ENCODE data around the gene GTF2A1L. TPM values are rescaled to one million over a fixed set of nuclear protein-coding genes. Genes with fewer than 3 reads are reported as not detected.
"Not testable (repeated sequence)": the region's sequence is repeated elsewhere in the genome, so short reads cannot be mapped to it uniquely, and the experiment has no call there.

The GTF2A1L gene
- total RNA-seq, 1 donor from 2014 or later: not detected

DNA sequence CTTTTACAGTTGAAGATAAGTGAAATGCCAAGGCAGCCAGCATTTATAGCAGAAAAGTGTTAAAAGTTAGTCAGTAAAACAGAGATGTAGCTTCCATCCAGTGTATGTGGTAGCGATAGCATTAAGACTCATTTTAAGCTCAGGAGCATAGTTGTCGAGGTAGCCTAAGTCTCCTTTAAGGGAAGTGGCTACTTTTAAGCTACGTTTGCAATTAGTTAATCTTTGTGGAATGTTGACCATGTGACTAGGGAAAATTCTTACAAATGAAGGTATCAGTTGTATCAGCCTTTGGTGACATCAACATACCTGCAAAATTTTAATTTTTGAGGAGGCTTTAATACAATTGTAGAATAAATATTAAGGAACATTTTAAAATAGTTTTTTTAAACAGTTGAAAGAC, 76.0 kb downstream of the GTF2A1L start:
- Mint-ChIP-seq H3K4me1 (ENCODE audit: unreplicated experiment) (peaks cover 5% of the 10 kb centered on the region), H3K9me3 (ENCODE audit: unreplicated experiment) (no peaks in the 10 kb centered on the region), H3K36me3 (ENCODE audit: low read depth, unreplicated experiment) (no peaks in the 10 kb centered on the region), H3K27ac (ENCODE audit: unreplicated experiment) (no peak overlapping the region), H3K27me3 (ENCODE audit: unreplicated experiment) (peaks cover 3% of the 10 kb centered on the region), H3K4me3 (ENCODE audit: unreplicated experiment) (no peak overlapping the region)
- TF ChIP-seq, protein P1, sequence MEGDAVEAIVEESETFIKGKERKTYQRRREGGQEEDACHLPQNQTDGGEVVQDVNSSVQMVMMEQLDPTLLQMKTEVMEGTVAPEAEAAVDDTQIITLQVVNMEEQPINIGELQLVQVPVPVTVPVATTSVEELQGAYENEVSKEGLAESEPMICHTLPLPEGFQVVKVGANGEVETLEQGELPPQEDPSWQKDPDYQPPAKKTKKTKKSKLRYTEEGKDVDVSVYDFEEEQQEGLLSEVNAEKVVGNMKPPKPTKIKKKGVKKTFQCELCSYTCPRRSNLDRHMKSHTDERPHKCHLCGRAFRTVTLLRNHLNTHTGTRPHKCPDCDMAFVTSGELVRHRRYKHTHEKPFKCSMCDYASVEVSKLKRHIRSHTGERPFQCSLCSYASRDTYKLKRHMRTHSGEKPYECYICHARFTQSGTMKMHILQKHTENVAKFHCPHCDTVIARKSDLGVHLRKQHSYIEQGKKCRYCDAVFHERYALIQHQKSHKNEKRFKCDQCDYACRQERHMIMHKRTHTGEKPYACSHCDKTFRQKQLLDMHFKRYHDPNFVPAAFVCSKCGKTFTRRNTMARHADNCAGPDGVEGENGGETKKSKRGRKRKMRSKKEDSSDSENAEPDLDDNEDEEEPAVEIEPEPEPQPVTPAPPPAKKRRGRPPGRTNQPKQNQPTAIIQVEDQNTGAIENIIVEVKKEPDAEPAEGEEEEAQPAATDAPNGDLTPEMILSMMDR (IDR thresholded peaks at IDR 0.05; ENCODE audit: unreplicated experiment): no peak
- no peak for DNase-seq (ENCODE audit: low spot score)

DNA sequence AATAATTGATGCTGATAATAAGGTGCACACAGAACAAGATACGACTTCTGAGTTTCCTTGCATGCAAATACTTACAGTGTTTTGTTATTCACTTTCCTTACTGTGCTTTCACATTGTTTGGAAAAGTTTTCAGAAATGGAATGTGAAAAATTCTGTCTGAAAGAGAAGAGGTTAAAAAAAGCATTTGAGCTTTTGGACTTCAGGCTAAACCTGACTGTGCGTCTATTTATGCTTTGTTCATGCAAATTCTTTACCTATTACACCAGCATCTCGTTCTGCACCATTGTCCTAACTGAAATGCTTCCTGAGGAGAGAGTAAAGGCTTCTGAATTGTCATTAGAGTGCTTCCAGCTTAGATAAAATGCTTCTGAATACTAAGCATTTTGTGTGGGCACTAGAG, 76.5 kb downstream of the GTF2A1L start:
- H3K27me3 Mint-ChIP-seq (ENCODE audit: unreplicated experiment): peaks cover 3% of the 10 kb centered on the region
- no peaks in the 10 kb centered on the region for H3K9me3 Mint-ChIP-seq (ENCODE audit: unreplicated experiment)
- no peak for DNase-seq (ENCODE audit: low spot score)
- H3K4me1 Mint-ChIP-seq (ENCODE audit: unreplicated experiment): peaks cover 5% of the 10 kb centered on the region
- TF ChIP-seq, protein P1 (IDR thresholded peaks at IDR 0.05; ENCODE audit: unreplicated experiment): no peak
- H3K36me3 Mint-ChIP-seq (ENCODE audit: low read depth, unreplicated experiment): no peaks in the 10 kb centered on the region
- no peak overlapping the region for H3K4me3 Mint-ChIP-seq (ENCODE audit: unreplicated experiment)
- H3K27ac Mint-ChIP-seq (ENCODE audit: unreplicated experiment): no peak overlapping the region

DNA sequence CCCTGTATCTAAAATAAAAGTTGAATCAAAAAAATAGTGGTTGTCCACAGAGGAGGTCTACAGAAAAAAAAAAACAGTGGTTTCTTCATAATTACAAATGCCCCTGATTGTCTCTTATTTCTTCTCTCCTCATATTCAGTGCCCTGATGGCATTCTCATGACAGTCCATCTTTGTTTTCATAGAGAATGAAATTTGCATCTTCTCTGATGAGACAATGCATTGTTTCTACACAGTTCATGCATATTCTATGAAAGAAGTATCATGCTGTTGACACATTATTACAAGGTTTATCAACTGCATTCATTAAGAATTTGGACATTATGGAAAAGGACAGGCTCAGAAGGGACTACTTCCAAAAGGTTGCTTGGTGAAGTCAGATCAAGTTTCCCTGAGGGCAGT, 78.3 kb downstream of the GTF2A1L start:
- H3K27ac Mint-ChIP-seq (ENCODE audit: unreplicated experiment): no peak overlapping the region
- H3K27me3 Mint-ChIP-seq (ENCODE audit: unreplicated experiment): peaks cover 1% of the 10 kb centered on the region
- peaks cover 5% of the 10 kb centered on the region for H3K4me1 Mint-ChIP-seq (ENCODE audit: unreplicated experiment)

DNA sequence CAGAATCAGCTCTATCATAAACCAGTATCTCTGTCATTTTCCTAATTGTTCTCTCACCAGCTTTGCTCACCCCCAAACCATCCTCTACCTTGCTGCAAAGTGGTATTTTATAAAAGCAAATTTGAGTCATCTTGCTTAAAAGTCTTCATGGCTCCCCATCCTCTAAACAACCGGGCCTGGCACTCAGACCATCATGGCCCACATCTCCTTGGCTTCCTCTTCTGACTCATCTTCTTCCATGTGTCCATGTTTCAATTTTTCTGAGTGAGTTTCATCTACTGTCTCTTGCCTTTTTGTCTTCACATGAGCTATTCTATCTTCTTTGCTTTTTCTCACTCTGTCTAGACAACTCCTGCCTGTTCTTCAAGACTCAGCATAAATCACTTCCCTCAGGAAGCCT, 79.2 kb downstream of the GTF2A1L start:
- Mint-ChIP-seq H3K27me3 (ENCODE audit: unreplicated experiment) (peaks cover 1% of the 10 kb centered on the region), H3K4me1 (ENCODE audit: unreplicated experiment) (peaks cover 5% of the 10 kb centered on the region), H3K27ac (ENCODE audit: unreplicated experiment) (no peak overlapping the region), H3K36me3 (ENCODE audit: low read depth, unreplicated experiment) (no peaks in the 10 kb centered on the region), H3K4me3 (ENCODE audit: unreplicated experiment) (no peak overlapping the region), H3K9me3 (ENCODE audit: unreplicated experiment) (no peaks in the 10 kb centered on the region)
- TF ChIP-seq, protein P1 (IDR thresholded peaks at IDR 0.05; ENCODE audit: unreplicated experiment): no peak
- DNase-seq (ENCODE audit: low spot score): no peak

More for the DNA sequence above, 78.3 kb downstream of the GTF2A1L start:
- TF ChIP-seq, protein P1 (IDR thresholded peaks at IDR 0.05; ENCODE audit: unreplicated experiment): no peak
- DNase-seq (ENCODE audit: low spot score): no peak
- Mint-ChIP-seq H3K4me3 (ENCODE audit: unreplicated experiment) (no peak overlapping the region), H3K36me3 (ENCODE audit: low read depth, unreplicated experiment) (no peaks in the 10 kb centered on the region), H3K9me3 (ENCODE audit: unreplicated experiment) (no peaks in the 10 kb centered on the region)

DNA sequence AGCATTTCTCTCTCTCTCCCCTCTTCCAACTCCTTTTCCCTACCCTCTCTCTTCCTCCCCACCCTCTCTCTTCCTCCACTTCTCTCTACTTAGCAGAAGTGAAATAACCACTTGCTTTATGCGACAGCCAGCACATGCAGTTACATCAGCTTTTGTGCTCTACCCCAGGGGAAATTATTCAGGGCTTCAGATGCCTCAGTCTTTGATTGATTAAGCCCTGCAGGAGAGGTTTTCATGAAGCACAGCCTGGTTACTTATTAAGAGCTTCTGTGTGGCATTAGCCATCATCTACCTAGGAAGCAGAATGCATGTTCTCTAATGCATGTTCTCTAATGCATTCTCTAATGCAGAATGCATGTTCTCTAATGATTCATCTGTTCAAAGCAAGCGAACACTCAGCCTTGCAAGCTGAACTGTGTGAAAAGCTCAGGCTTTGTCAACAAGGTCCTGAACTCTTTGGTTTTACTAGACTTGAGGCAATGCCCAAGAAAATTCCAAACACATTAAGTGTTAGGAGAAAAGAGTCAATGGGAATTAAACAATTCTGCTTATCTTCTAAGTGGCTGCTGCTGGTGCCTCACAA, 81.8 kb downstream of the GTF2A1L start:
- Mint-ChIP-seq H3K27ac (ENCODE audit: unreplicated experiment) (no peak overlapping the region), H3K4me1 (ENCODE audit: unreplicated experiment) (peaks cover 3% of the 10 kb centered on the region), H3K27me3 (ENCODE audit: unreplicated experiment) (no peaks in the 10 kb centered on the region), H3K36me3 (ENCODE audit: low read depth, unreplicated experiment) (no peaks in the 10 kb centered on the region), H3K9me3 (ENCODE audit: unreplicated experiment) (no peaks in the 10 kb centered on the region), H3K4me3 (ENCODE audit: unreplicated experiment) (no peak overlapping the region)
- TF ChIP-seq, protein P1 (IDR thresholded peaks at IDR 0.05; ENCODE audit: unreplicated experiment): no peak
- no peak for DNase-seq (ENCODE audit: low spot score)

DNA sequence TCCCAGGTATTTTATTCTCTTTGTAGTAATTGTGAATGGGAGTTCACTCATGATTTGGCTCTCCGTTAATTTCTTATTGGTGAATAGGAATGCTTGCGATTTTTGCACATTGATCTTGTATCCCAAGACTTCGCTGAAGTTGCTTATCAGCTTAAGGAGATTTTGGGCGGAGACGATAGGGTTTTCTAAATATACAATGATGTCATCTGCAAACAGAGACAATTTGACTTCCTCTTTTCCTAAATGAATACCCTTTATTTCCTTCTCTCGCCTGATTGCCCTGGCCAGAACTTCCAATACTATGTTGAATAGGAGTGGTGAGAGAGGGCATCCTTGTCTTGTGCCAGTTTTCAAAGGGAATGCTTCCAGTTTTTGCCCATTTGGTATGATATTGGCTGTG, 86.0 kb downstream of the GTF2A1L start:
- DNase-seq (ENCODE audit: low spot score); H3K9me3 Mint-ChIP-seq (ENCODE audit: unreplicated experiment); H3K27me3 Mint-ChIP-seq (ENCODE audit: unreplicated experiment); H3K27ac Mint-ChIP-seq (ENCODE audit: unreplicated experiment); H3K4me1 Mint-ChIP-seq (ENCODE audit: unreplicated experiment); H3K4me3 Mint-ChIP-seq (ENCODE audit: unreplicated experiment); H3K36me3 Mint-ChIP-seq (ENCODE audit: low read depth, unreplicated experiment): not testable (repeated sequence)
